ENCODE results near the gene GRM8.

Gene GRM8

DNA sequence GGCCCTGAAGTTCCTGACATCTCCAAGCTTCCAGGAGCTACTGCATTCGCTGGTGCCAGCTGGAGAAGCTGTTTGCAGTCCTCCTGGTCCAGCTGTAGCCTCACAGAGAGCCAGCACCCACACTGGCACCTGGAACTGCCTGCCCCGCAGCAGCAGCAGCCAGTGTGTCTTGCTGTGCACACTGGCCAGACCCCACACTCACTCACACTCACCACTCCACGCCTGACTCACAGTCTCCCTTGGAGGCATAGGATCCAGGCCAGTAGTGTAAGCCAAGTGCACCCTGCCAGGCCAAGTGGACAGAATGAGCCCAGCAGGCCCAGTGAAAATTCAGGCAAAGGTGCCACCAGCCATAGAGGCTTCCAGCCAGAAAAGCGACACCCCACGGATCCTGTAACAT is 566.3 kb downstream of the GRM8 start:
- TF ChIP-seq FOXM1 (IDR thresholded peaks at IDR 0.05; ENCODE audit: borderline replicate concordance, low read depth) (no peak), RAD21 (IDR thresholded peaks at IDR 0.05; ENCODE audit: low read depth) (no peak), NFIC (IDR thresholded peaks at IDR 0.05) (peak; percentile 45; the same call in 1 of the 2 replicates)

DNA sequence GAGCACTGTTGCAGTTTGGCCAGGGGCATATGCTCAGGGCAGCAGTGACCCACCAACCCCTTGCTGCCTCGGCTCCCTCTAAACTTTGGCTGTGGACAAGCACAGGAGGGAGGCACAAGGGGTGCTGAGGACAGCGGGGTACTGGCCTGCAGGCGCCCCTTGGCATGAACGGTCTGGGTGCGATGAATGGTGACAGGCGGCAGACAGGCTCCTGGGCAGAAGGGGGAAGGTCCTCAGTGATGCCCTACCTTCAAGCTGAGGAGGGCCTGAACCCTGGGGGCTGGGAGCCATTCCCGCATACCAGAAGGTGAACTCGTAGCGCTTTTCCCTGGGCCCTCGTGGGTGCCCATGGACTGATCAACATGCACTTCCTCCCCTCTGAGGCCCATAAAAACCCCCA is 567.1 kb downstream of the GRM8 start:
- TF ChIP-seq EGR1 (IDR thresholded peaks at IDR 0.05): no peak
- TF ChIP-seq CEBPB (IDR thresholded peaks at IDR 0.05): no peak
- TF ChIP-seq RAD21 (IDR thresholded peaks at IDR 0.05; ENCODE audit: low read depth): no peak
- TF ChIP-seq EP300 (IDR thresholded peaks at IDR 0.05; ENCODE audit: borderline replicate concordance): no peak
- no peak for TF ChIP-seq FOXM1 (IDR thresholded peaks at IDR 0.05; ENCODE audit: borderline replicate concordance, low read depth)
- no peak for TF ChIP-seq CREB1 (IDR thresholded peaks at IDR 0.05; ENCODE audit: low read depth)
- no peak for TF ChIP-seq TCF12 (IDR thresholded peaks at IDR 0.05; ENCODE audit: low read depth)
- TF ChIP-seq, protein P1, sequence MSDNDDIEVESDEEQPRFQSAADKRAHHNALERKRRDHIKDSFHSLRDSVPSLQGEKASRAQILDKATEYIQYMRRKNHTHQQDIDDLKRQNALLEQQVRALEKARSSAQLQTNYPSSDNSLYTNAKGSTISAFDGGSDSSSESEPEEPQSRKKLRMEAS (IDR thresholded peaks at IDR 0.05): no peak
- TF ChIP-seq NFIC (IDR thresholded peaks at IDR 0.05): no peak
- no peak for TF ChIP-seq YY1 (IDR thresholded peaks at IDR 0.05; ENCODE audit: low read depth)
- TF ChIP-seq, protein P2, sequence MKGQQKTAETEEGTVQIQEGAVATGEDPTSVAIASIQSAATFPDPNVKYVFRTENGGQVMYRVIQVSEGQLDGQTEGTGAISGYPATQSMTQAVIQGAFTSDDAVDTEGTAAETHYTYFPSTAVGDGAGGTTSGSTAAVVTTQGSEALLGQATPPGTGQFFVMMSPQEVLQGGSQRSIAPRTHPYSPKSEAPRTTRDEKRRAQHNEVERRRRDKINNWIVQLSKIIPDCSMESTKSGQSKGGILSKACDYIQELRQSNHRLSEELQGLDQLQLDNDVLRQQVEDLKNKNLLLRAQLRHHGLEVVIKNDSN (IDR thresholded peaks at IDR 0.05): no peak
- no peak for TF ChIP-seq TAF1 (IDR thresholded peaks at IDR 0.05; ENCODE audit: low read depth)
- TF ChIP-seq, protein P3, sequence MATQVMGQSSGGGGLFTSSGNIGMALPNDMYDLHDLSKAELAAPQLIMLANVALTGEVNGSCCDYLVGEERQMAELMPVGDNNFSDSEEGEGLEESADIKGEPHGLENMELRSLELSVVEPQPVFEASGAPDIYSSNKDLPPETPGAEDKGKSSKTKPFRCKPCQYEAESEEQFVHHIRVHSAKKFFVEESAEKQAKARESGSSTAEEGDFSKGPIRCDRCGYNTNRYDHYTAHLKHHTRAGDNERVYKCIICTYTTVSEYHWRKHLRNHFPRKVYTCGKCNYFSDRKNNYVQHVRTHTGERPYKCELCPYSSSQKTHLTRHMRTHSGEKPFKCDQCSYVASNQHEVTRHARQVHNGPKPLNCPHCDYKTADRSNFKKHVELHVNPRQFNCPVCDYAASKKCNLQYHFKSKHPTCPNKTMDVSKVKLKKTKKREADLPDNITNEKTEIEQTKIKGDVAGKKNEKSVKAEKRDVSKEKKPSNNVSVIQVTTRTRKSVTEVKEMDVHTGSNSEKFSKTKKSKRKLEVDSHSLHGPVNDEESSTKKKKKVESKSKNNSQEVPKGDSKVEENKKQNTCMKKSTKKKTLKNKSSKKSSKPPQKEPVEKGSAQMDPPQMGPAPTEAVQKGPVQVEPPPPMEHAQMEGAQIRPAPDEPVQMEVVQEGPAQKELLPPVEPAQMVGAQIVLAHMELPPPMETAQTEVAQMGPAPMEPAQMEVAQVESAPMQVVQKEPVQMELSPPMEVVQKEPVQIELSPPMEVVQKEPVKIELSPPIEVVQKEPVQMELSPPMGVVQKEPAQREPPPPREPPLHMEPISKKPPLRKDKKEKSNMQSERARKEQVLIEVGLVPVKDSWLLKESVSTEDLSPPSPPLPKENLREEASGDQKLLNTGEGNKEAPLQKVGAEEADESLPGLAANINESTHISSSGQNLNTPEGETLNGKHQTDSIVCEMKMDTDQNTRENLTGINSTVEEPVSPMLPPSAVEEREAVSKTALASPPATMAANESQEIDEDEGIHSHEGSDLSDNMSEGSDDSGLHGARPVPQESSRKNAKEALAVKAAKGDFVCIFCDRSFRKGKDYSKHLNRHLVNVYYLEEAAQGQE (IDR thresholded peaks at IDR 0.05; ENCODE audit: low read depth): no peak
- TF ChIP-seq TEAD4 (IDR thresholded peaks at IDR 0.05): no peak
- TF ChIP-seq ZBTB7A (IDR thresholded peaks at IDR 0.05; ENCODE audit: low read depth): no peak

DNA sequence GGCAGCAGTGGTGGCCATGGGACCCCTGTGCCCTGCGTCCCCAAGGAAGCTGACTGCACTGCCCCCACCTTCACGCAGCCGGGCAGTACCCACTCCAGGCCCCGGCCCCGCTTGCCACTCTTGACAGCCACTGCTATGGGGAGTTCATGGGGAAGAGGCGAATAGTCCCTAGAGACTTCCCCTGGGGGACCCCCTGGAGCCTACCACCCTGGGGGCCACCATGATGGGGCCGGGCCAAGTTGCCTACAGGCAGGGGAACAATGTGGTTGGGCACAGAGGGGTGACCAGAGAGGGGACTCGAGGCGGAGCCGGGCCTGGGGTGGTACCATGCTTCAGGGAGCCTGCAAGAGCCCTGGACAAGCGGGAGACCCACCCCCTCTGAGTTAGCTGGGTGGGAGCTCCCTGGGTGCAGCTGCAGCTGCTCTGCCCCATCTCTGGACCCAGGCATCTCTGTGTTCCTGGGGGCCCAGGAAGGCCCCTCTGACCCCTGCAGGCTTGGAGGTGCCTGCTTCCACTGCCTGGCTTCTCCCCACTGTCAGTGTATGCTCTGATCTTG is 567.6 kb downstream of the GRM8 start:
- TF ChIP-seq CREB1 (IDR thresholded peaks at IDR 0.05; ENCODE audit: low read depth) (no peak), TEAD4 (IDR thresholded peaks at IDR 0.05) (no peak), YY1 (IDR thresholded peaks at IDR 0.05; ENCODE audit: low read depth) (no peak), CEBPB (IDR thresholded peaks at IDR 0.05) (no peak), TAF1 (IDR thresholded peaks at IDR 0.05; ENCODE audit: low read depth) (no peak), EGR1 (IDR thresholded peaks at IDR 0.05) (no peak), TCF12 (IDR thresholded peaks at IDR 0.05; ENCODE audit: low read depth) (no peak), EP300 (IDR thresholded peaks at IDR 0.05; ENCODE audit: borderline replicate concordance) (no peak), ZBTB7A (IDR thresholded peaks at IDR 0.05; ENCODE audit: low read depth) (no peak), FOXM1 (IDR thresholded peaks at IDR 0.05; ENCODE audit: borderline replicate concordance, low read depth) (no peak), RAD21 (IDR thresholded peaks at IDR 0.05; ENCODE audit: low read depth) (no peak), NFIC (IDR thresholded peaks at IDR 0.05) (no peak)
- TF ChIP-seq, protein P2 (IDR thresholded peaks at IDR 0.05): no peak
- TF ChIP-seq, protein P1 (IDR thresholded peaks at IDR 0.05): no peak
- TF ChIP-seq, protein P3 (IDR thresholded peaks at IDR 0.05; ENCODE audit: low read depth): no peak

DNA sequence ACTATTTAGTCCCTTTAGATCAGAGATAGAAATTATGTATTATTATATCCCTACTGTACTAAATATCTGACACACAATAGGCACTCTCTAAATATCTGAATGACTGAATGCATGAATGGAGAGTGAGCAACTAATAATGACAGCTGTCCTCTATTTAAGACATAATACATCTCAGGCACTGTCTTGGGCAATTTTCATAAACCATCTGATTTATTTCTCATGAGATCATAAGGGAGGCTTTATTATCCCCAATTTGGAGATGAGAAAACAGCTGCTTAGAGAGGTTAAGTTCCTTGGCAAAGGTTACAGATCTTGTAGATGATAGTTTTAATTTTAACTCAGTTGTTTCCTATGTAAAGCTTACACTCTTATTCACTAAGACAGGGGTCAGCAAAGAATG is 570.6 kb downstream of the GRM8 start:
- no peak for TF ChIP-seq CREB1 (IDR thresholded peaks at IDR 0.05; ENCODE audit: low read depth)
- TF ChIP-seq RAD21 (IDR thresholded peaks at IDR 0.05; ENCODE audit: low read depth): no peak
- no peak for TF ChIP-seq EP300 (IDR thresholded peaks at IDR 0.05; ENCODE audit: borderline replicate concordance)
- TF ChIP-seq TCF12 (IDR thresholded peaks at IDR 0.05; ENCODE audit: low read depth): no peak
- TF ChIP-seq, protein P3 (IDR thresholded peaks at IDR 0.05; ENCODE audit: low read depth): no peak
- no peak for TF ChIP-seq YY1 (IDR thresholded peaks at IDR 0.05; ENCODE audit: low read depth)
- no peak for TF ChIP-seq TAF1 (IDR thresholded peaks at IDR 0.05; ENCODE audit: low read depth)
- no peak for TF ChIP-seq FOXM1 (IDR thresholded peaks at IDR 0.05; ENCODE audit: borderline replicate concordance, low read depth)
- TF ChIP-seq, protein P1 (IDR thresholded peaks at IDR 0.05): no peak

All from Ishikawa (cell line).